SK-N-SH (cell line): ENCODE results near the gene H2BK1. TPM values are rescaled to one million over a fixed set of nuclear protein-coding genes. Genes with fewer than 3 reads are reported as not detected.

Experiments
- CTCF ChIA-PET: fragments of 300-600, 350-600 bp; formaldehyde crosslinking; extraction: SDS; loops from one replicate; lab custom pipeline; 2021; lab: Yijun Ruan, JAX
- POLR2A ChIA-PET: fragments of 350-600 bp; sonication (Branson Sonifier 250); formaldehyde crosslinking; extraction: SDS; loops from one replicate; lab custom pipeline; 2020; ENCODE audit warnings: antibody characterized with exemption, inconsistent platforms; lab: Yijun Ruan, JAX
- DNase-seq: peaks from one replicate; pipeline ENCODE4 v3.0.0; 2012
- H2AFZ ChIP-seq: fragments of 200-600 bp; sonication (generic); 2 replicates; pipeline ENCODE4 v1.8.1; 2016; ENCODE audit warnings: antibody characterized with exemption, mild to moderate bottlenecking, low read depth
- H3F3A ChIP-seq: fragments of 200-600 bp; sonication (generic); replicated peaks from 2 replicates; pipeline ENCODE3; 2016; ENCODE audit warnings: antibody characterized with exemption, mild to moderate bottlenecking; ENCODE audit not compliant: insufficient read depth
- H3K27ac ChIP-seq, 2 experiments: fragments of 200-500 bp in 1 of 2; fragments of 200-600 bp in 1 of 2; sonication (Bioruptor generic) in 1 of 2; sonication (generic), shearing (Covaris generic) in 1 of 2; 2 replicates each; pipeline versions ENCODE4 v1.5.1 to v1.6.1; 2014 to 2016; ENCODE audit warnings: low read depth in 2 of 2, inconsistent platforms in 1 of 2, low read length in 1 of 2, mild to moderate bottlenecking in 1 of 2, mixed read lengths in 1 of 2
- H3K27me3 ChIP-seq: fragments of 200-600 bp; sonication (generic), shearing (Covaris generic); 2 replicates; pipeline ENCODE4 v1.6.1; 2016; ENCODE audit warnings: mixed run types; ENCODE audit not compliant: insufficient read depth
- H3K36me3 ChIP-seq, 2 experiments: fragments of 200-500 bp in 1 of 2; fragments of 200-600 bp in 1 of 2; sonication (Bioruptor generic) in 1 of 2; sonication (generic) in 1 of 2; replicated peaks in 1 of 2; 2 replicates each; pipeline versions ENCODE3 to v1.5.1; 2014 to 2016; ENCODE audit warnings: low read length in 1 of 2, mild to moderate bottlenecking in 1 of 2; ENCODE audit not compliant: insufficient read depth in 2 of 2, control insufficient read depth in 1 of 2
- H3K4me1 ChIP-seq, 2 experiments: fragments of 200-500 bp in 1 of 2; fragments of 200-600 bp in 1 of 2; sonication (Bioruptor generic) in 1 of 2; sonication (generic), shearing (Covaris generic) in 1 of 2; 2 replicates each; pipeline versions ENCODE4 v1.5.1 to v1.6.1; 2014 to 2016; ENCODE audit warnings: low read depth in 1 of 2, low read length in 1 of 2, mixed run types in 1 of 2; ENCODE audit not compliant: insufficient read depth in 2 of 2, control insufficient read depth in 1 of 2
- H3K4me2 ChIP-seq: fragments of 200-600 bp; sonication (generic), shearing (Covaris generic); 2 replicates; pipeline ENCODE4 v1.6.1; 2017; ENCODE audit warnings: mixed run types
- H3K4me3 ChIP-seq, 2 experiments: fragments of 200-500 bp in 1 of 2; fragments of 200-600 bp in 1 of 2; sonication (Bioruptor generic) in 1 of 2; sonication (generic), shearing (Covaris generic) in 1 of 2; 2 replicates each; pipeline versions ENCODE4 v1.5.1 to v1.8.1; 2014 to 2016; ENCODE audit warnings: low read depth in 2 of 2, inconsistent platforms in 1 of 2, low read length in 1 of 2, mild to moderate bottlenecking in 1 of 2, mixed read lengths in 1 of 2, moderate library complexity in 1 of 2
- H3K79me2 ChIP-seq: fragments of 200-600 bp; sonication (generic); 2 replicates; pipeline ENCODE4 v1.8.1; 2017; ENCODE audit warnings: mild to moderate bottlenecking; ENCODE audit not compliant: insufficient read depth
- H3K9ac ChIP-seq: fragments of 200-600 bp; sonication (generic); 2 replicates; pipeline ENCODE4 v1.6.1; 2017; ENCODE audit warnings: mixed run types
- H3K9me2 ChIP-seq: fragments of 200-600 bp; sonication (generic); 2 replicates; pipeline ENCODE4 v1.6.1; 2017; ENCODE audit warnings: mixed run types
- H3K9me3 ChIP-seq: fragments of 200-600 bp; sonication (generic); 2 replicates; pipeline ENCODE4 v1.6.1; 2017; ENCODE audit warnings: mixed run types, mild to moderate bottlenecking, moderate library complexity
- H4K20me1 ChIP-seq: fragments of 200-600 bp; sonication (generic); 2 replicates; pipeline ENCODE4 v1.6.1; 2017; ENCODE audit warnings: mild to moderate bottlenecking, mixed run types; ENCODE audit not compliant: insufficient read depth
- EP300 ChIP-seq, 2 experiments: IDR thresholded peaks; 2 replicates each; pipeline versions ENCODE4 v1.4.0 to v1.6.1; 2012; ENCODE audit warnings: borderline replicate concordance in 1 of 2, low read depth in 1 of 2, low read length in 1 of 2
- GABPA ChIP-seq: IDR thresholded peaks from 2 replicates; pipeline ENCODE4 v1.4.0; 2012; ENCODE audit warnings: low read depth, mild to moderate bottlenecking
- JUND ChIP-seq: IDR thresholded peaks from 2 replicates; pipeline ENCODE4 v1.4.0; 2012
- POLR2AphosphoS5 ChIP-seq: IDR thresholded peaks from 2 replicates; pipeline ENCODE4 v1.6.1; 2012; ENCODE audit warnings: low read depth, low read length
- RCOR1 ChIP-seq: fragments of 150-350 bp; IDR thresholded peaks from 2 replicates; pipeline ENCODE4 v1.6.1; 2017; ENCODE audit warnings: antibody characterized with exemption, low read length
- SIN3A ChIP-seq: IDR thresholded peaks from 2 replicates; pipeline ENCODE4 v1.6.1; 2012; ENCODE audit warnings: low read depth, mild to moderate bottlenecking, low read length, moderate library complexity, borderline replicate concordance
- SMC3 ChIP-seq: IDR thresholded peaks from 2 replicates; pipeline ENCODE4 v1.6.1; 2012; ENCODE audit warnings: low read depth, low read length, improper control_type of control experiment
- TAF1 ChIP-seq: IDR thresholded peaks from 2 replicates; pipeline ENCODE4 v1.6.1; 2012; ENCODE audit warnings: low read depth, mild to moderate bottlenecking, low read length, moderate library complexity, borderline replicate concordance
- YY1 ChIP-seq: IDR thresholded peaks from 2 replicates; pipeline ENCODE4 v1.4.0; 2012; ENCODE audit warnings: low read depth, mild to moderate bottlenecking
- WGBS: methylation state at CpG from one replicate; pipeline ENCODE4 v1.1.6; 2017; ENCODE audit warnings: low lambda C conversion rate; 5-methylcytosine and 5-hydroxymethylcytosine counted together
- polyA plus RNA-seq, 3 experiments: library from polyadenylated mRNA; depleted of rRNA; stranded (reverse); fragments of >200 nt; gene quantifications; 2 replicates each; pipeline ENCODE4 v1.2.3, GENCODE V29; 2012
- TF ChIP-seq, protein P1 (sequence below): fragments of 200-600 bp; sonication (generic); IDR thresholded peaks from 2 replicates; pipeline ENCODE4 v1.6.1; 2017; ENCODE audit warnings: antibody characterized with exemption, mild to moderate bottlenecking, moderate library complexity
- TF ChIP-seq, protein P2 (sequence below): IDR thresholded peaks from 2 replicates; pipeline ENCODE4; 2012
- TF ChIP-seq, protein P3 (sequence below): fragments of 150-350 bp; IDR thresholded peaks from 2 replicates; pipeline ENCODE4 v1.6.1; 2016; ENCODE audit warnings: mild to moderate bottlenecking, low read depth, low read length
- TF ChIP-seq, protein P4 (sequence below): IDR thresholded peaks from 2 replicates; pipeline ENCODE4 v1.6.1; 2012; ENCODE audit warnings: mild to moderate bottlenecking, low read depth, low read length, moderate library complexity

The H2BK1 gene
- polyA plus RNA-seq, 1 of the 3 experiments (the other 2 are of a cell fraction), result not detected

DNA sequence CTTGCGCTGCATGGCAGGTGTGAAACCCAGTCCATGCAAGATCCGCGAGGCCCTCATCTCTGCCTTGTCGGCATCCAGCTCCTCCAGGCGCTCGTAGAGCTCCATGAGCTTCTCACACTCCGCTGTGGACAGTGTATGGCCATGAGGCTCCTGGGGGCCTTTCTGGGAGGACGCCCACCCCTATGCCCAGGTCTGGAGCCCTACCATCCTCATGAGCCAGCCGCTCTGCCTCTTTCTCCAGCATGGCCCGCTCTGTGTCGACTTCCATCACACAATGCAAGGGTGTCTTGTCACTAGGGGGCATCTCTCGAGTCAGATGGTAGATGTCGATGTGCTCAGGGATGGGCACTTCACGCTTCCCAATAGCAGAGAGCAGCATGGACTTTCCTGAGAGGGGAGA lies 13.4 kb upstream of the H2BK1 start:
- no peaks in the 10 kb centered on the region for H3K9me3 ChIP-seq
- H2AFZ ChIP-seq, result no peak overlapping the region
- no peak overlapping the region for H3K4me2 ChIP-seq
- no peak for TF ChIP-seq POLR2AphosphoS5
- TF ChIP-seq, protein P1, sequence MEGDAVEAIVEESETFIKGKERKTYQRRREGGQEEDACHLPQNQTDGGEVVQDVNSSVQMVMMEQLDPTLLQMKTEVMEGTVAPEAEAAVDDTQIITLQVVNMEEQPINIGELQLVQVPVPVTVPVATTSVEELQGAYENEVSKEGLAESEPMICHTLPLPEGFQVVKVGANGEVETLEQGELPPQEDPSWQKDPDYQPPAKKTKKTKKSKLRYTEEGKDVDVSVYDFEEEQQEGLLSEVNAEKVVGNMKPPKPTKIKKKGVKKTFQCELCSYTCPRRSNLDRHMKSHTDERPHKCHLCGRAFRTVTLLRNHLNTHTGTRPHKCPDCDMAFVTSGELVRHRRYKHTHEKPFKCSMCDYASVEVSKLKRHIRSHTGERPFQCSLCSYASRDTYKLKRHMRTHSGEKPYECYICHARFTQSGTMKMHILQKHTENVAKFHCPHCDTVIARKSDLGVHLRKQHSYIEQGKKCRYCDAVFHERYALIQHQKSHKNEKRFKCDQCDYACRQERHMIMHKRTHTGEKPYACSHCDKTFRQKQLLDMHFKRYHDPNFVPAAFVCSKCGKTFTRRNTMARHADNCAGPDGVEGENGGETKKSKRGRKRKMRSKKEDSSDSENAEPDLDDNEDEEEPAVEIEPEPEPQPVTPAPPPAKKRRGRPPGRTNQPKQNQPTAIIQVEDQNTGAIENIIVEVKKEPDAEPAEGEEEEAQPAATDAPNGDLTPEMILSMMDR, result peak; percentile 13; the same call in 1 of the 2 replicates
- WGBS, result 96% methylated on average over 14 of the region's 14 CpGs
- peaks cover 9% of the 10 kb centered on the region for H3F3A ChIP-seq
- no peaks in the 10 kb centered on the region for H3K9me2 ChIP-seq
- peaks cover 29% of the 10 kb centered on the region for H3K79me2 ChIP-seq
- H3K27me3 ChIP-seq, result no peaks in the 10 kb centered on the region
- H4K20me1 ChIP-seq, result no peaks in the 10 kb centered on the region
- no peak overlapping the region for H3K9ac ChIP-seq
- H3K4me3 ChIP-seq, result no peak overlapping the region
- H3K36me3 ChIP-seq, result peaks cover 56 to 57% of the 10 kb centered on the region in 2 experiments
- ChIA-PET POLR2A (interaction anchor here (1.2 kb wide), 1 partner anchor 11 kb away, joined by 3 read pairs; no protein-coding TSS in a partner anchor), CTCF (interaction anchor here (0.8 to 4.7 kb wide), 5 partner anchors 11 to 100 kb away, joined by 3 to 19 read pairs (median 6); no protein-coding TSS in a partner anchor)
- H3K4me1 ChIP-seq, result peaks cover 10 to 19% of the 10 kb centered on the region in 2 experiments
- no peak for DNase-seq
- no peak overlapping the region for H3K27ac ChIP-seq

DNA sequence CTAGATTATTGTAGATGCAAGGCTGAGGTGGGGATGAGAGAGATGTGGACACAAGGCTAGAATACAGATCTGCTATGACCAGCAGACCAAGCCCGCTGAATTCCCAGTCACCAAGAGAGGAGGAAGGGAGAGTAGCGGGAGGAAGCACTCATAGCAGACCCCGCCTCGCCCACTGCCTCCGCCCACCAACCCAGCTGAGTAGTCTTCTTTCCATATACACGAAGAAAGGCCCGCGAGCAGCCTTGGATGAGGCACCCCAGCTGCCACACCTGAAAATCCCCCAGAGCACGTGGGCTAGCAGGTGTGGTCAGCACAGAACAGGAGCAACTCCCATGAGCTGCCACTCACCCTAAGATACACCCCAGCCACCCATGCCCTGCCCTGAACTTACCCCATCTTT lies 7.9 kb upstream of the H2BK1 start:
- WGBS, result 94% methylated on average over 9 of the region's 9 CpGs
- H3K9ac ChIP-seq, result no peak overlapping the region
- no peak overlapping the region for H3K4me3 ChIP-seq
- H2AFZ ChIP-seq, result no peak overlapping the region
- no peaks in the 10 kb centered on the region for H3F3A ChIP-seq
- TF ChIP-seq YY1, result no peak
- TF ChIP-seq TAF1, result no peak
- no peak for TF ChIP-seq RCOR1
- no peak for TF ChIP-seq SMC3
- TF ChIP-seq, protein P2, sequence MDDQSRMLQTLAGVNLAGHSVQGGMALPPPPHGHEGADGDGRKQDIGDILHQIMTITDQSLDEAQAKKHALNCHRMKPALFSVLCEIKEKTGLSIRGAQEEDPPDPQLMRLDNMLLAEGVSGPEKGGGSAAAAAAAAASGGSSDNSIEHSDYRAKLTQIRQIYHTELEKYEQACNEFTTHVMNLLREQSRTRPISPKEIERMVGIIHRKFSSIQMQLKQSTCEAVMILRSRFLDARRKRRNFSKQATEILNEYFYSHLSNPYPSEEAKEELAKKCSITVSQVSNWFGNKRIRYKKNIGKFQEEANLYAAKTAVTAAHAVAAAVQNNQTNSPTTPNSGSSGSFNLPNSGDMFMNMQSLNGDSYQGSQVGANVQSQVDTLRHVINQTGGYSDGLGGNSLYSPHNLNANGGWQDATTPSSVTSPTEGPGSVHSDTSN, result no peak
- TF ChIP-seq, protein P3, sequence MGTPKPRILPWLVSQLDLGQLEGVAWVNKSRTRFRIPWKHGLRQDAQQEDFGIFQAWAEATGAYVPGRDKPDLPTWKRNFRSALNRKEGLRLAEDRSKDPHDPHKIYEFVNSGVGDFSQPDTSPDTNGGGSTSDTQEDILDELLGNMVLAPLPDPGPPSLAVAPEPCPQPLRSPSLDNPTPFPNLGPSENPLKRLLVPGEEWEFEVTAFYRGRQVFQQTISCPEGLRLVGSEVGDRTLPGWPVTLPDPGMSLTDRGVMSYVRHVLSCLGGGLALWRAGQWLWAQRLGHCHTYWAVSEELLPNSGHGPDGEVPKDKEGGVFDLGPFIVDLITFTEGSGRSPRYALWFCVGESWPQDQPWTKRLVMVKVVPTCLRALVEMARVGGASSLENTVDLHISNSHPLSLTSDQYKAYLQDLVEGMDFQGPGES, result no peak
- TF ChIP-seq EP300 (IDR thresholded peaks at IDR 0.05; ENCODE audit: borderline replicate concordance in 1 of 2, low read depth in 1 of 2, low read length in 1 of 2), result no peak
- no peak for TF ChIP-seq JUND
- no peak for TF ChIP-seq SIN3A
- no peak for TF ChIP-seq GABPA
- TF ChIP-seq, protein P1, result no peak
- TF ChIP-seq, protein P4, sequence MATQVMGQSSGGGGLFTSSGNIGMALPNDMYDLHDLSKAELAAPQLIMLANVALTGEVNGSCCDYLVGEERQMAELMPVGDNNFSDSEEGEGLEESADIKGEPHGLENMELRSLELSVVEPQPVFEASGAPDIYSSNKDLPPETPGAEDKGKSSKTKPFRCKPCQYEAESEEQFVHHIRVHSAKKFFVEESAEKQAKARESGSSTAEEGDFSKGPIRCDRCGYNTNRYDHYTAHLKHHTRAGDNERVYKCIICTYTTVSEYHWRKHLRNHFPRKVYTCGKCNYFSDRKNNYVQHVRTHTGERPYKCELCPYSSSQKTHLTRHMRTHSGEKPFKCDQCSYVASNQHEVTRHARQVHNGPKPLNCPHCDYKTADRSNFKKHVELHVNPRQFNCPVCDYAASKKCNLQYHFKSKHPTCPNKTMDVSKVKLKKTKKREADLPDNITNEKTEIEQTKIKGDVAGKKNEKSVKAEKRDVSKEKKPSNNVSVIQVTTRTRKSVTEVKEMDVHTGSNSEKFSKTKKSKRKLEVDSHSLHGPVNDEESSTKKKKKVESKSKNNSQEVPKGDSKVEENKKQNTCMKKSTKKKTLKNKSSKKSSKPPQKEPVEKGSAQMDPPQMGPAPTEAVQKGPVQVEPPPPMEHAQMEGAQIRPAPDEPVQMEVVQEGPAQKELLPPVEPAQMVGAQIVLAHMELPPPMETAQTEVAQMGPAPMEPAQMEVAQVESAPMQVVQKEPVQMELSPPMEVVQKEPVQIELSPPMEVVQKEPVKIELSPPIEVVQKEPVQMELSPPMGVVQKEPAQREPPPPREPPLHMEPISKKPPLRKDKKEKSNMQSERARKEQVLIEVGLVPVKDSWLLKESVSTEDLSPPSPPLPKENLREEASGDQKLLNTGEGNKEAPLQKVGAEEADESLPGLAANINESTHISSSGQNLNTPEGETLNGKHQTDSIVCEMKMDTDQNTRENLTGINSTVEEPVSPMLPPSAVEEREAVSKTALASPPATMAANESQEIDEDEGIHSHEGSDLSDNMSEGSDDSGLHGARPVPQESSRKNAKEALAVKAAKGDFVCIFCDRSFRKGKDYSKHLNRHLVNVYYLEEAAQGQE, result no peak
- H4K20me1 ChIP-seq, result no peaks in the 10 kb centered on the region
- H3K27me3 ChIP-seq, result no peaks in the 10 kb centered on the region
- no peak overlapping the region for H3K27ac ChIP-seq
- H3K79me2 ChIP-seq, result 0 out of 2 replicates have a peak, but pooled peaks cover 3% of the 10 kb centered on the region
- H3K36me3 ChIP-seq, result peaks cover 71 to 79% of the 10 kb centered on the region in 2 experiments
- H3K9me3 ChIP-seq, result no peaks in the 10 kb centered on the region
- no peak for DNase-seq
- no peaks in the 10 kb centered on the region for H3K4me1 ChIP-seq
- no peaks in the 10 kb centered on the region for H3K9me2 ChIP-seq
- H3K4me2 ChIP-seq, result no peak overlapping the region
- POLR2A ChIA-PET, result interaction anchor here (1.4 kb wide), 1 partner anchor 9 kb away, joined by 5 read pairs; the partner anchor contains the start of gene ABCF2
- CTCF ChIA-PET, result interaction anchor here (1.2 to 4.0 kb wide), 6 partner anchors 18 to 107 kb away, joined by 3 to 16 read pairs (median 4); no protein-coding TSS in a partner anchor
